Suprapubic skin (tissue), 4 donors: Measurements from ENCODE around the gene EPS8. TPM values are rescaled to one million over a fixed set of nuclear protein-coding genes. Genes with fewer than 3 reads are reported as not detected.

Experiments used
- DNase-seq, 2 donors: peaks; one replicate each; pipeline ENCODE4 v3.0.0-alpha.2; 2019; ENCODE audit warnings: low spot score in 2 of 2
- H3K27ac ChIP-seq: fragments of 200-600 bp; sonication (generic); one replicate; pipeline ENCODE4 v1.5.1; 2019
- H3K27me3 ChIP-seq: fragments of 200-600 bp; sonication (generic); one replicate; pipeline ENCODE4 v1.5.1; 2019
- H3K36me3 ChIP-seq: fragments of 200-600 bp; sonication (generic); one replicate; pipeline ENCODE4 v1.5.1; 2019
- H3K4me1 ChIP-seq: fragments of 200-600 bp; sonication (generic); one replicate; pipeline ENCODE4 v1.5.1; 2019
- H3K4me3 ChIP-seq: fragments of 200-600 bp; sonication (generic); one replicate; pipeline ENCODE4 v1.5.1; 2019; ENCODE audit warnings: mild to moderate bottlenecking
- H3K9me3 ChIP-seq: fragments of 200-600 bp; sonication (generic); one replicate; pipeline ENCODE4 v1.5.1; 2019
- CTCF ChIP-seq, 2 donors: fragments of 200-600 bp in 1 of 2; fragments of 450-650 bp in 1 of 2; sonication (generic) in 1 of 2; IDR thresholded peaks; one replicate each; pipeline ENCODE4 v1.5.1; 2016 to 2019; ENCODE audit warnings: antibody characterized with exemption in 2 of 2, mild to moderate bottlenecking in 1 of 2, moderate library complexity in 1 of 2
- EP300 ChIP-seq: sonication (generic); formaldehyde crosslinking; IDR thresholded peaks from one replicate; pipeline ENCODE4 v1.6.1; 2017; ENCODE audit warnings: antibody characterized with exemption
- POLR2A ChIP-seq, 2 donors: fragments of 450-650 bp; IDR thresholded peaks; one replicate each; pipeline ENCODE4 v1.6.1; 2017; ENCODE audit warnings: antibody characterized with exemption in 2 of 2, mild to moderate bottlenecking in 2 of 2, moderate library complexity in 2 of 2
- POLR2AphosphoS5 ChIP-seq, 3 donors: sonication (generic); formaldehyde crosslinking; IDR thresholded peaks; one replicate each; pipeline ENCODE4 v1.6.1; 2017; ENCODE audit warnings: antibody characterized with exemption in 3 of 3
- WGBS: methylation state at CpG from one replicate; pipeline ENCODE4 v1.1.5; 2018; 5-methylcytosine and 5-hydroxymethylcytosine counted together
- total RNA-seq, 4 donors: library from RNA; depleted of rRNA; stranded (reverse); fragments of >200 nt; gene quantifications; one replicate each; pipeline ENCODE4 v1.1.0, GENCODE V29; 2016

The EPS8 gene
- total RNA-seq, 4 donors from 2014 or later = 15.7 to 38.8 (median 27.3) TPM

GRCh38 chr12:15682826-15683225, 106.4 kb downstream of the EPS8 start:
- DNase-seq = no peak
- H3K4me3 ChIP-seq = no peak overlapping the region
- peaks cover 2% of the 10 kb centered on the region for H3K4me1 ChIP-seq
- H3K27me3 ChIP-seq = no peaks in the 10 kb centered on the region
- no peak overlapping the region for H3K27ac ChIP-seq
- H3K9me3 ChIP-seq = no peaks in the 10 kb centered on the region
- TF ChIP-seq CTCF (IDR thresholded peaks at IDR 0.05) = no peak
- TF ChIP-seq POLR2A (IDR thresholded peaks at IDR 0.05) = no peak
- no peak for TF ChIP-seq POLR2AphosphoS5 (IDR thresholded peaks at IDR 0.05)
- no peak for TF ChIP-seq EP300
- H3K36me3 ChIP-seq = peaks cover 2% of the 10 kb centered on the region

- H3K4me1 ChIP-seq = no peaks in the 10 kb centered on the region
- no peak overlapping the region for H3K27ac ChIP-seq
- TF ChIP-seq EP300 = no peak
- TF ChIP-seq POLR2AphosphoS5 (IDR thresholded peaks at IDR 0.05) = no peak
- no peak for TF ChIP-seq POLR2A (IDR thresholded peaks at IDR 0.05)
- no peak for TF ChIP-seq CTCF (IDR thresholded peaks at IDR 0.05)
- H3K9me3 ChIP-seq = no peaks in the 10 kb centered on the region
- H3K36me3 ChIP-seq = peaks cover 6% of the 10 kb centered on the region
- WGBS = 61% methylated on average over 1 of the region's 1 CpG
- DNase-seq = no peak
- H3K4me3 ChIP-seq = no peak overlapping the region
- H3K27me3 ChIP-seq = no peaks in the 10 kb centered on the region
Observed at GRCh38 chr12:15679151-15679550, 110.0 kb downstream of the EPS8 start.

GRCh38 chr12:15677726-15678201, 111.4 kb downstream of the EPS8 start:
- TF ChIP-seq POLR2A (IDR thresholded peaks at IDR 0.05) (no peak), CTCF (IDR thresholded peaks at IDR 0.05) (no peak), EP300 (no peak), POLR2AphosphoS5 (IDR thresholded peaks at IDR 0.05) (no peak)
- no peaks in the 10 kb centered on the region for H3K27me3 ChIP-seq
- no peak for DNase-seq
- WGBS = 83% methylated on average over 3 of the region's 3 CpGs
- H3K36me3 ChIP-seq = peaks cover 6% of the 10 kb centered on the region
- no peak overlapping the region for H3K4me3 ChIP-seq
- H3K9me3 ChIP-seq = no peaks in the 10 kb centered on the region
- no peak overlapping the region for H3K27ac ChIP-seq
- no peaks in the 10 kb centered on the region for H3K4me1 ChIP-seq

GRCh38 chr12:15677228-15677627, 112.0 kb downstream of the EPS8 start:
- Histone ChIP-seq H3K4me1 (no peaks in the 10 kb centered on the region), H3K9me3 (no peaks in the 10 kb centered on the region), H3K27me3 (no peaks in the 10 kb centered on the region), H3K27ac (no peak overlapping the region), H3K4me3 (no peak overlapping the region), H3K36me3 (peaks cover 6% of the 10 kb centered on the region)
- WGBS = 76% methylated on average over 3 of the region's 3 CpGs
- no peak for DNase-seq
- no peak for TF ChIP-seq CTCF (IDR thresholded peaks at IDR 0.05)
- TF ChIP-seq EP300 = no peak
- TF ChIP-seq POLR2A (IDR thresholded peaks at IDR 0.05) = no peak
- no peak for TF ChIP-seq POLR2AphosphoS5 (IDR thresholded peaks at IDR 0.05)

- no peak for TF ChIP-seq CTCF (IDR thresholded peaks at IDR 0.05)
- no peak for TF ChIP-seq POLR2AphosphoS5 (IDR thresholded peaks at IDR 0.05)
- TF ChIP-seq POLR2A (IDR thresholded peaks at IDR 0.05) = no peak
- no peak for TF ChIP-seq EP300
- Histone ChIP-seq H3K36me3 (peaks cover 3% of the 10 kb centered on the region), H3K4me1 (no peaks in the 10 kb centered on the region), H3K27ac (no peak overlapping the region), H3K27me3 (no peaks in the 10 kb centered on the region), H3K9me3 (no peaks in the 10 kb centered on the region), H3K4me3 (no peak overlapping the region)
- DNase-seq = no peak
- WGBS = 94% methylated on average over 5 of the region's 5 CpGs
Observed at GRCh38 chr12:15672671-15673270, 116.4 kb downstream of the EPS8 start.
